ENCODE results near the gene UBE3C. TPM values are rescaled to one million over a fixed set of nuclear protein-coding genes. Genes with fewer than 3 reads are reported as not detected.

Gene UBE3C
- total and polyA plus RNA-seq, 2 of the 13 experiments (the other 11 are each of a cell fraction or from before 2014, with no cell fraction given) = 27.0 to 48.2 TPM

DNA sequence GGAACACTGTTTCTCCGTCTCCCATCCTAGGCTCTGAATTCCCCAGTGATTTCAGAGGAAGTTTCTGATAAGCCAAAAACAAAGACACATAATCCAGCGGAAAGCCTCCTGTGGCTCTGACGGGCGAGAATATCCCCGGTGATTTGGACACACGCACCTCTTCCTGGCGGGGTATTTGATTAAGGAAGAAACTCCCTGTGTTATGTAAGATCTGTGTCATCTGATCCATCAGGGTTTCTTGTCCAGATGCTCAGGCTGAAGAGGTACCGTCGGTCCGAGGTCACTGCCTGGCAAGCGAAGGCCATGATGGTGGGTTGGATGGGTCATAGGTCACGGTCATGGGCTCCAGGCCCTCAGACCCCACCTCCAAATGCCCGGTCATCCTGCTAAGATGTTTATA lies 158.5 kb downstream of the UBE3C start:
- no peak for ATAC-seq
- H3K4me1 ChIP-seq (ENCODE audit: insufficient read depth, low read length) = peaks cover 68% of the 10 kb centered on the region
- no peak overlapping the region for H3K9ac ChIP-seq (ENCODE audit: insufficient read depth, low read depth, low read length)
- H3K79me2 ChIP-seq (ENCODE audit: insufficient read depth, low read length) = no peaks in the 10 kb centered on the region
- intact Hi-C loops (cut with micrococcal nuclease; ENCODE audit: unreplicated experiment) = no loop called here
- no TSS peak for BruUV-seq (replicated peaks)
- in situ Hi-C loops (cut with HindIII; ENCODE audit: extremely low pct_ligation_motif_present, low pct_unique_long_range_greater_than_20kb) = no loop called here
- H2AFZ ChIP-seq (ENCODE audit: low read length) = no peak overlapping the region
- ChIA-PET CTCF (ENCODE audit: low intra/inter-chr PET ratio, low total read pairs) (no interaction called here), POLR2A (no interaction called here)
- peak overlapping the region in 1 of 3 experiments; percentile 18; a peak in 2 of 6 replicates for H3K4me3 ChIP-seq (replicated peaks in 1 of 3; ENCODE audit: insufficient read depth in 1 of 3, low read depth in 2 of 3, low read length in 3 of 3)
- no peak overlapping the region for H3K27ac ChIP-seq (ENCODE audit: extremely low read length, insufficient read depth, low read length)
- H3K36me3 ChIP-seq (replicated peaks in 1 of 2; ENCODE audit: control insufficient read depth in 1 of 2, insufficient read depth in 2 of 2, low read length in 2 of 2) = no peaks in the 10 kb centered on the region
- H3K27me3 ChIP-seq (ENCODE audit: control insufficient read depth in 1 of 2, insufficient read depth in 2 of 2, low read length in 2 of 2) = peaks cover 4 to 16% of the 10 kb centered on the region in 2 experiments; a peak in 2 of 5 replicates
- no peaks in the 10 kb centered on the region for H3K9me3 ChIP-seq (ENCODE audit: low read length)
- peak overlapping the region; percentile 64 for H3K4me2 ChIP-seq (ENCODE audit: low read depth, low read length)
- 1% methylated on average over 5 of the region's 13 CpGs for WGBS (ENCODE audit: low lambda C conversion rate)
- no peaks in the 10 kb centered on the region for H4K20me1 ChIP-seq (ENCODE audit: insufficient read depth, low read length)
- peak; percentile 65 for FAIRE-seq
- no peak for DNase-seq (ENCODE audit: low spot score)
- TF ChIP-seq RXRA (CRISPR knock-in tag; IDR thresholded peaks at IDR 0.05) (peak; percentile 33; the same call in 1 of the 2 replicates), SP140L (CRISPR knock-in tag; IDR thresholded peaks at IDR 0.05; ENCODE audit: borderline replicate concordance) (no peak), MEIS1 (CRISPR knock-in tag; IDR thresholded peaks at IDR 0.05; ENCODE audit: borderline replicate concordance) (peak; percentile 21; the same call in 1 of the 2 replicates), SRSF4 (IDR thresholded peaks at IDR 0.05; ENCODE audit: low read depth, low read length, poor library complexity, severe bottlenecking) (no peak), PHF21A (CRISPR knock-in tag; IDR thresholded peaks at IDR 0.05) (peak; percentile 54), SOX6 (IDR thresholded peaks at IDR 0.05) (no peak), SOX6 (CRISPR knock-in tag; IDR thresholded peaks at IDR 0.05) (peak; percentile 41; the same call in 1 of the 2 replicates), EP300 (IDR thresholded peaks at IDR 0.05; ENCODE audit: low read depth in 2 of 2, low read length in 2 of 2) (no peak), EP300 (CRISPR knock-in tag; IDR thresholded peaks at IDR 0.05; ENCODE audit: borderline replicate concordance) (no peak), PRPF4 (IDR thresholded peaks at IDR 0.05; ENCODE audit: low read depth, low read length, poor library complexity, severe bottlenecking) (no peak), BCLAF1 (IDR thresholded peaks at IDR 0.05) (no peak), NCOR1 (IDR thresholded peaks at IDR 0.05; ENCODE audit: borderline replicate concordance, low read length) (no peak), ATF7 (IDR thresholded peaks at IDR 0.05) (no peak), ATF7 (CRISPR knock-in tag; IDR thresholded peaks at IDR 0.05) (no peak), FOXM1 (CRISPR knock-in tag; IDR thresholded peaks at IDR 0.05) (no peak), ZNF557 (CRISPR knock-in tag; IDR thresholded peaks at IDR 0.05) (no peak), GPN1 (CRISPR knock-in tag; IDR thresholded peaks at IDR 0.05; ENCODE audit: borderline replicate concordance) (no peak)
- TF ChIP-seq, protein P1, sequence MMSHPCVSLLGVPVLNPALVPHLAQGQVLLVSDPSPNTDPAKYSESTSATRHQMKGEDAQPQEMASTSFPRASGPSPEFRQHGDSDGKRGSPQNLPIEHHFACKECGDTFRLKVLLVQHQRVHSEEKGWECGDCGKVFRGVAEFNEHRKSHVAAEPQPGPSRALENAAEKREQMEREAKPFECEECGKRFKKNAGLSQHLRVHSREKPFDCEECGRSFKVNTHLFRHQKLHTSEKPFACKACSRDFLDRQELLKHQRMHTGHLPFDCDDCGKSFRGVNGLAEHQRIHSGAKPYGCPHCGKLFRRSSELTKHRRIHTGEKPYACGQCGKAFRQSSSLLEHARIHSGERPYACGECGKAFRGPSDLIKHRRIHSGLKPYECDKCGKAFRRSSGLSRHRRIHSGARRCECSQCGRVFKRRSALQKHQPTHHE (CRISPR knock-in tag; IDR thresholded peaks at IDR 0.05; ENCODE audit: borderline replicate concordance) = no peak
- TF ChIP-seq, protein P2, sequence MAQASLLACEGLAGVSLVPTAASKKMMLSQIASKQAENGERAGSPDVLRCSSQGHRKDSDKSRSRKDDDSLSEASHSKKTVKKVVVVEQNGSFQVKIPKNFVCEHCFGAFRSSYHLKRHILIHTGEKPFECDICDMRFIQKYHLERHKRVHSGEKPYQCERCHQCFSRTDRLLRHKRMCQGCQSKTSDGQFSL (CRISPR knock-in tag; IDR thresholded peaks at IDR 0.05) = no peak

Measured in HepG2 (cell line).